OCI-LY3 (cell line): ENCODE measurements around the gene NFE2.
A peak's percentile ranks its signal among the peaks of the same experiment; 100 is the strongest.

ENCODE experiments used
- H2AFZ ChIP-seq: fragments of 200-600, 300-600 bp; shearing (Covaris generic); 2 replicates; pipeline ENCODE4 v1.6.0; 2014; ENCODE audit warnings: antibody characterized with exemption, low read depth, low read length
- H3K27ac ChIP-seq: fragments of 200-600, 300-600 bp; sonication (generic); 2 replicates; pipeline ENCODE4 v1.5.1; 2014; ENCODE audit warnings: mild to moderate bottlenecking, low read length, moderate library complexity, mixed read lengths
- H3K27me3 ChIP-seq: fragments of 200-600, 300-600 bp; sonication (generic); 2 replicates; pipeline ENCODE4 v1.6.1; 2014; ENCODE audit warnings: low read depth, low read length, mixed read lengths
- H3K36me3 ChIP-seq: fragments of 200-600, 300-600 bp; sonication (generic); replicated peaks from 2 replicates; pipeline ENCODE3; 2014; ENCODE audit warnings: low read depth, low read length, mixed read lengths
- H3K4me1 ChIP-seq: fragments of 300-600, 200-600 bp; sonication (generic); 2 replicates; pipeline ENCODE4 v1.6.1; 2014; ENCODE audit warnings: low read length, mixed read lengths
- H3K4me2 ChIP-seq: fragments of 200-600, 300-600 bp; sonication (generic); 2 replicates; pipeline ENCODE4 v1.6.1; 2014; ENCODE audit warnings: low read length, mixed read lengths
- H3K4me3 ChIP-seq: fragments of 300-600, 200-600 bp; sonication (generic); 2 replicates; pipeline ENCODE4 v1.5.1; 2014; ENCODE audit warnings: antibody characterized with exemption, mild to moderate bottlenecking, low read length, moderate library complexity
- H3K79me2 ChIP-seq: fragments of 300-600, 200-600 bp; shearing (Covaris generic); 2 replicates; pipeline ENCODE4 v1.6.1; 2014; ENCODE audit warnings: mild to moderate bottlenecking, low read length, mixed read lengths
- H3K9ac ChIP-seq: fragments of 300-600, 200-600 bp; shearing (Covaris generic); 2 replicates; pipeline ENCODE4 v1.6.0; 2014; ENCODE audit warnings: mild to moderate bottlenecking, low read length, moderate library complexity
- H3K9me3 ChIP-seq: fragments of 200-600, 300-600 bp; shearing (Covaris generic); 2 replicates; pipeline ENCODE4 v1.6.1; 2014; ENCODE audit warnings: low read length, mixed read lengths; ENCODE audit not compliant: insufficient read depth
- H4K20me1 ChIP-seq: fragments of 200-600, 300-600 bp; sonication (generic); 2 replicates; pipeline ENCODE4 v1.6.1; 2016; ENCODE audit warnings: low read length, mixed read lengths; ENCODE audit not compliant: insufficient read depth
- EZH2phosphoT487 ChIP-seq: fragments of 200-600 bp; shearing (Covaris generic); IDR thresholded peaks from 2 replicates; pipeline ENCODE4 v1.6.1; 2018; ENCODE audit warnings: antibody characterized with exemption, mixed run types, low read depth
- TF ChIP-seq, protein P1 (sequence below): fragments of 200-600, 300-600 bp; sonication (generic); IDR thresholded peaks from 2 replicates; pipeline ENCODE4 v1.5.1; 2014; ENCODE audit warnings: antibody characterized with exemption, low read length, low read depth

The NFE2 gene

DNA sequence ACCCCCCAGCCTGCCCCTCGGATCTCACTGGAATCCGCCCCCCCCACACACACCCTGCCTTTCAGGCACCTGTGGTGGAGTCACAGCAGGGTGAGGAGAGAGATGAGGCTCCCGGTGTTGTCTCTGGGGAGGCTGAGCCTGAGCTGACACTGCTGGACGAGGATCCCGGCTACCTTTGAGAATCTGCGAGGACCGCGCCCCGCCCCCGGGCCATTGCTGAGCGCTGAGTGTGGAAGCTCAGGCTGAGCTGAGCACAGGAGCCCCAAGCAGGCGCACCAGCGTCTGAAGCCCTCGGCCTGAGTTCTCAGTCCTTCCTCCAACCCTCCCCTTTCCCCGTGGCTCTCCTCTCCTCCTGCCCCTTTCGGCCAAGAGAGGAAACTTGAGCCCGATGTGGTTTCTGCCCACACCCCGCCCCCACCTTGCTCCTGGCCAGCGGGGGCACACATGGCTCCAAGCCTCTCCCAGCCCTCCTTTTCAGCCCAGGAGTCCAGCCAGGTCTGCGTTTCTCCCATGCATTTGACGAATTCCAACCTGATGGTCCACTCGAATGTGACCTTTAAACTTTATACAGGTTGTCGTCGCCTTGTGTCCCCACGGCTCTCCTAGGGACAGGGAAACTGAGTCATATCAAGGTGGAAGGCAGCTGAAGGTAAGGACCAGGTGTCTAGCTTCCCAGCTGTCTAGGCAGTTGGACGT is at the start of gene NFE2:
Gene NFE2, minus strand, starts transcription at position 284 of the 696 bp plus-strand sequence. CDS start 5,767 bp downstream, outside the sequence.
- Histone ChIP-seq H3K79me2 (no peaks in the 10 kb centered on the region), H4K20me1 (no peaks in the 10 kb centered on the region), H3K9me3 (no peaks in the 10 kb centered on the region), H3K9ac (no peak within 1 kb of the TSS), H3K4me1 (0 out of 2 replicates have a peak, but pooled peaks cover 7% of the 10 kb centered on the region), H2AFZ (0 out of 2 replicates have a peak within 1 kb of the TSS, but pooled peaks have one; percentile 7), H3K27ac (no peak within 1 kb of the TSS), H3K4me2 (peak within 1 kb of the TSS; percentile 75), H3K4me3 (peak within 1 kb of the TSS; percentile 60), H3K27me3 (peaks cover 63% of the 10 kb centered on the region), H3K36me3 (no peaks in the 10 kb centered on the region)
- no peak for TF ChIP-seq EZH2phosphoT487
- TF ChIP-seq, protein P1, sequence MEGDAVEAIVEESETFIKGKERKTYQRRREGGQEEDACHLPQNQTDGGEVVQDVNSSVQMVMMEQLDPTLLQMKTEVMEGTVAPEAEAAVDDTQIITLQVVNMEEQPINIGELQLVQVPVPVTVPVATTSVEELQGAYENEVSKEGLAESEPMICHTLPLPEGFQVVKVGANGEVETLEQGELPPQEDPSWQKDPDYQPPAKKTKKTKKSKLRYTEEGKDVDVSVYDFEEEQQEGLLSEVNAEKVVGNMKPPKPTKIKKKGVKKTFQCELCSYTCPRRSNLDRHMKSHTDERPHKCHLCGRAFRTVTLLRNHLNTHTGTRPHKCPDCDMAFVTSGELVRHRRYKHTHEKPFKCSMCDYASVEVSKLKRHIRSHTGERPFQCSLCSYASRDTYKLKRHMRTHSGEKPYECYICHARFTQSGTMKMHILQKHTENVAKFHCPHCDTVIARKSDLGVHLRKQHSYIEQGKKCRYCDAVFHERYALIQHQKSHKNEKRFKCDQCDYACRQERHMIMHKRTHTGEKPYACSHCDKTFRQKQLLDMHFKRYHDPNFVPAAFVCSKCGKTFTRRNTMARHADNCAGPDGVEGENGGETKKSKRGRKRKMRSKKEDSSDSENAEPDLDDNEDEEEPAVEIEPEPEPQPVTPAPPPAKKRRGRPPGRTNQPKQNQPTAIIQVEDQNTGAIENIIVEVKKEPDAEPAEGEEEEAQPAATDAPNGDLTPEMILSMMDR = no peak

DNA sequence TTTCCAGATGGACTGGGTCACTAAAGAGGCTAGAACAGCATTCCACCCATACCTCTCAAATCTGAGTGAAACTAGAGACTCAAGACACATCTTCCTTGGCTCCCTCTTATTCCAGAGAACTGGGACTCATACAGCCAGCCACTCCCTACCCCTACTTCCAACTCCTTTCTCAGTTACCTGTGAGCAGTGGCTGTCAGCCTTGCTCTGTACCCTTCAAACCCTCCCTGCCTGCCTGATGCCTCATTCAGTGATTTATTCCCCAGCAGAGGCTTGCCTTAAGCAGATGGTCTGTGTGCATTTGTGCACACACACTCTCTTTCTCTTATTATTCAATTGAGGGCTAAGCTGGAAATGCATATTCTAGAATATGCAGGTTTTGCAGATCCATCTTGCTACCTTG is 48.9 kb upstream of the NFE2 start:
- Histone ChIP-seq H3K36me3 (peaks cover 40% of the 10 kb centered on the region), H3K9me3 (no peaks in the 10 kb centered on the region), H2AFZ (no peak overlapping the region), H3K9ac (no peak overlapping the region), H3K27me3 (no peaks in the 10 kb centered on the region), H3K79me2 (no peaks in the 10 kb centered on the region), H3K4me3 (no peak overlapping the region), H3K4me1 (peaks cover 11% of the 10 kb centered on the region), H3K4me2 (no peak overlapping the region), H4K20me1 (0 out of 2 replicates have a peak, but pooled peaks cover 4% of the 10 kb centered on the region), H3K27ac (no peak overlapping the region)
- TF ChIP-seq EZH2phosphoT487 = no peak
- TF ChIP-seq, protein P1 = no peak

GRCh38 chr12:54349036-54349435 is 48.2 kb upstream of the NFE2 start:
- Histone ChIP-seq H3K27me3 (no peaks in the 10 kb centered on the region), H3K4me2 (no peak overlapping the region), H4K20me1 (0 out of 2 replicates have a peak, but pooled peaks cover 4% of the 10 kb centered on the region), H3K4me1 (peaks cover 12% of the 10 kb centered on the region), H3K4me3 (no peak overlapping the region), H3K36me3 (peaks cover 41% of the 10 kb centered on the region), H3K9ac (no peak overlapping the region), H2AFZ (no peak overlapping the region), H3K27ac (no peak overlapping the region), H3K79me2 (no peaks in the 10 kb centered on the region), H3K9me3 (no peaks in the 10 kb centered on the region)
- TF ChIP-seq, protein P1 = no peak
- no peak for TF ChIP-seq EZH2phosphoT487

DNA sequence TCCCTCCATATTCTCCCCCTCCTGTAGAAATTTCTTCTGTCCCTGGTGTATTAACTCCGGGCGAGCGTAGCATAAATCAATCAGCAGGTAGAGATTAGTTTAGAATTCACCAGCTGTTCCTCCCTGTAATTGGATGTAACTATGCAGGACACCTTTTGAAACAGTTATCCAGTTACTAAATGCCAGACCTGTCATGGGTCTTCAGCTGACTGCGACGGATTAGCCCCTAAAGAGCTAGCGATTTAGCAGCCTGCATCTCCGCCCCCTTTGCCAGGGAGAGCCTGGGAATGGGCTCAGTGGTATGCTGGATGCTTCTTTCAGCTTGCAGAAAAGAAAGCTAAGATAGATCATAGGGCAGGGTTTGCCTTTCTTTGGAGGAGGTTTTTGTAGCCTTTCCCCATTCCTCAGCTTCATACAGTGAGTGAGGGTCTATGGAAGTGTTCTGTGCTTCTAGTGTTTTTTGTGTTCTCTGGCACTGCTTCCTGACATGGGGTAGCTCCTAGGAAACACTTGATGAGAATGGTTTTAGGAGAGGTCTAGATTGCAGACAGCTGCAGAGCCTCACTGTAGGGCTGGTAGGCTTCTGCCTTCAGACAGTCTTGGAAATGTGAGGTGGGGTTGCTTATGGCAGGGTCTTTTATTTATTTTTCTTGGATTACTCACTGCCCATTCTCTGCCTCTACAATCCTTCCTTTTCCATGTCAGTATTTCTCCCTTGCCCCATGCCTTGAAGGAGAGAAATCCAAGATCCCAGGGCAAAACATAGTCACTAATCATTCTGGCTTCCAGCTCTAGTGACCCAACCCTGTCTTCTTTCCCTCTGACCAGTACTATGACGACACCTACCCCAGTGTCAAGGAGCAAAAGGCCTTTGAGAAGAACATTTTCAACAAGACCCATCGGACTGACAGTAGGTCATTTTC is 40.8 kb upstream of the NFE2 start:
- Histone ChIP-seq H3K9me3 (no peaks in the 10 kb centered on the region), H3K4me1 (peaks cover 9% of the 10 kb centered on the region), H3K4me2 (no peak overlapping the region), H2AFZ (no peak overlapping the region), H3K27me3 (no peaks in the 10 kb centered on the region), H3K4me3 (no peak overlapping the region), H3K79me2 (no peaks in the 10 kb centered on the region), H3K27ac (no peak overlapping the region), H4K20me1 (0 out of 2 replicates have a peak, but pooled peaks cover 14% of the 10 kb centered on the region), H3K9ac (no peak overlapping the region), H3K36me3 (peaks cover 23% of the 10 kb centered on the region)
- no peak for TF ChIP-seq EZH2phosphoT487
- TF ChIP-seq, protein P1 = no peak
